Astrocyte (in vitro differentiated cells and primary cell): ENCODE measurements around the gene MEF2B. TPM values are rescaled to one million over a fixed set of nuclear protein-coding genes. Genes with fewer than 3 reads are reported as not detected.

ENCODE experiments used
- DNase-seq: peaks from one replicate; pipeline ENCODE4 v3.0.0-alpha.2; 2010; ENCODE audit warnings: low read depth
- FAIRE-seq: peaks from 2 replicates; lab custom pipeline; 2011; peaks lifted over from hg19 to GRCh38; lab: Jason Lieb, UNC
- H2AFZ ChIP-seq: 2 replicates; pipeline ENCODE4 v1.6.0; 2012; ENCODE audit warnings: low read depth, low read length, inconsistent platforms
- H3K27ac ChIP-seq: 2 replicates; pipeline ENCODE4 v1.5.1; 2011; ENCODE audit warnings: low read depth, low read length, inconsistent platforms
- H3K27me3 ChIP-seq: 2 replicates; pipeline ENCODE4 v1.6.0; 2011; ENCODE audit warnings: low read length, inconsistent platforms; ENCODE audit not compliant: insufficient read depth
- H3K36me3 ChIP-seq: 2 replicates; pipeline ENCODE4 v1.5.1; 2011; ENCODE audit warnings: low read length, inconsistent platforms; ENCODE audit not compliant: insufficient read depth
- H3K4me1 ChIP-seq: 2 replicates; pipeline ENCODE4 v1.5.1; 2011; ENCODE audit warnings: low read length, inconsistent platforms; ENCODE audit not compliant: insufficient read depth
- H3K4me2 ChIP-seq: 2 replicates; pipeline ENCODE4 v1.6.0; 2012; ENCODE audit warnings: low read length, inconsistent platforms
- H3K4me3 ChIP-seq: 2 replicates; pipeline ENCODE4 v1.5.1; 2011; ENCODE audit warnings: low read depth, mild to moderate bottlenecking, low read length, inconsistent platforms; ENCODE audit not compliant: insufficient read depth
- H3K79me2 ChIP-seq: 2 replicates; pipeline ENCODE4 v1.6.0; 2012; ENCODE audit warnings: mild to moderate bottlenecking, low read length, inconsistent platforms; ENCODE audit not compliant: insufficient read depth
- H3K9ac ChIP-seq: 2 replicates; pipeline ENCODE4 v1.6.0; 2012; ENCODE audit warnings: mild to moderate bottlenecking, low read length, inconsistent platforms
- H3K9me3 ChIP-seq: 2 replicates; pipeline ENCODE4 v1.5.1; 2012; ENCODE audit warnings: low read depth, mild to moderate bottlenecking, low read length, inconsistent platforms; ENCODE audit not compliant: insufficient read depth
- H4K20me1 ChIP-seq: 2 replicates; pipeline ENCODE4 v1.6.0; 2012; ENCODE audit warnings: low read length, inconsistent platforms; ENCODE audit not compliant: insufficient read depth
- H3K27ac Mint-ChIP-seq: one replicate; pipeline ENCODE4 v1.8.0; 2021; ENCODE audit warnings: mild to moderate bottlenecking, mixed read lengths; ENCODE audit not compliant: unreplicated experiment
- H3K27me3 Mint-ChIP-seq: one replicate; pipeline ENCODE4 v1.8.0; 2021; ENCODE audit warnings: low read depth, mixed read lengths; ENCODE audit not compliant: unreplicated experiment
- H3K36me3 Mint-ChIP-seq: one replicate; pipeline ENCODE4 v1.8.0; 2021; ENCODE audit warnings: low read depth, mixed read lengths; ENCODE audit not compliant: unreplicated experiment
- H3K4me1 Mint-ChIP-seq: one replicate; pipeline ENCODE4 v1.8.0; 2021; ENCODE audit warnings: low read depth, mixed read lengths; ENCODE audit not compliant: unreplicated experiment
- H3K4me3 Mint-ChIP-seq: one replicate; pipeline ENCODE4 v1.8.0; 2021; ENCODE audit warnings: mild to moderate bottlenecking, moderate library complexity, mixed read lengths; ENCODE audit not compliant: unreplicated experiment
- H3K9me3 Mint-ChIP-seq: one replicate; pipeline ENCODE4 v1.8.0; 2021; ENCODE audit warnings: mild to moderate bottlenecking, mixed read lengths; ENCODE audit not compliant: unreplicated experiment
- CTCF ChIP-seq: IDR thresholded peaks from 2 replicates; pipeline ENCODE4 v1.5.1; 2011; ENCODE audit warnings: low read depth, mild to moderate bottlenecking, inconsistent platforms, low read length, moderate library complexity; ENCODE audit not compliant: insufficient read depth
- total RNA-seq: library from RNA; stranded (reverse); gene quantifications from 2 replicates; pipeline ENCODE4 v1.2.1, GENCODE V29; 2021

Gene MEF2B
- total RNA-seq, 1 donor from 2014 or later = 1.7 TPM

- Histone ChIP-seq H3K4me1 (no peaks in the 10 kb centered on the region), H3K27ac (no peak overlapping the region), H3K9ac (no peak overlapping the region), H4K20me1 (peaks cover 12% of the 10 kb centered on the region), H3K4me2 (no peak overlapping the region), H3K79me2 (no peaks in the 10 kb centered on the region), H2AFZ (no peak overlapping the region), H3K9me3 (no peaks in the 10 kb centered on the region), H3K27me3 (no peaks in the 10 kb centered on the region), H3K36me3 (no peaks in the 10 kb centered on the region), H3K4me3 (no peak overlapping the region)
- no peak for TF ChIP-seq CTCF
- peaks cover 3% of the 10 kb centered on the region for H3K4me1 Mint-ChIP-seq
- no peak overlapping the region for H3K27ac Mint-ChIP-seq
- DNase-seq (no peak), FAIRE-seq (no peak)
- H3K4me3 Mint-ChIP-seq = no peak overlapping the region
- H3K27me3 Mint-ChIP-seq = no peaks in the 10 kb centered on the region
- peaks cover 10% of the 10 kb centered on the region for H3K36me3 Mint-ChIP-seq
- no peaks in the 10 kb centered on the region for H3K9me3 Mint-ChIP-seq
These were observed 74.4 kb downstream of the MEF2B start for GRCh38 chr19:19095691-19096090.

Other genes with a start within 250 kb of the MEF2B start
- gene HOMER3, start 229.0 kb downstream of the MEF2B start, total RNA-seq = 41.9 and 42.2 TPM in 2 replicates
- gene SUGP2, start 136.7 kb downstream of the MEF2B start, total RNA-seq = 73.8 and 77.6 TPM in 2 replicates
- 31.9 and 36.0 TPM in 2 replicates for gene ARMC6, start 136.7 kb downstream of the MEF2B start, total RNA-seq
- gene SLC25A42, start 106.3 kb downstream of the MEF2B start, total RNA-seq = 7.6 and 7.9 TPM in 2 replicates
- gene TMEM161A, start 31.8 kb downstream of the MEF2B start, total RNA-seq = 27.2 and 33.8 TPM in 2 replicates
- 29.5 and 33.5 TPM in 2 replicates for gene BORCS8, start 21.9 kb upstream of the MEF2B start, total RNA-seq
- gene RFXANK, start 22.0 kb upstream of the MEF2B start, total RNA-seq = 91.1 and 92.5 TPM in 2 replicates
- gene NR2C2AP, start 33.2 kb upstream of the MEF2B start, total RNA-seq = 4.3 and 5.1 TPM in 2 replicates
- 0.14 TPM in 1 of 2 replicates, not detected in the other for gene NCAN, start 41.7 kb upstream of the MEF2B start, total RNA-seq
- 4.4 and 5.0 TPM in 2 replicates for gene TM6SF2, start 103.0 kb upstream of the MEF2B start, total RNA-seq
- gene SUGP1, start 150.2 kb upstream of the MEF2B start, total RNA-seq = 48.5 and 59.1 TPM in 2 replicates
- 36.8 and 37.0 TPM in 2 replicates for gene MAU2, start 150.6 kb upstream of the MEF2B start, total RNA-seq
- gene GATAD2A, start 235.4 kb upstream of the MEF2B start, total RNA-seq = 143 and 163 TPM in 2 replicates